Vagina (tissue), 2 donors: ENCODE measurements around the gene MPPED1.

Experiments used
- CTCF ChIP-seq, 3 experiments: fragments of 450-650 bp in 2 of 3; fragments of 200-600 bp in 1 of 3; sonication (generic) in 1 of 3; IDR thresholded peaks; one replicate each; pipeline ENCODE4 v1.5.1; 2017 to 2019; ENCODE audit warnings: antibody characterized with exemption in 3 of 3, mild to moderate bottlenecking in 2 of 3, moderate library complexity in 2 of 3
- POLR2A ChIP-seq, 2 donors: fragments of 450-650 bp; IDR thresholded peaks; one replicate each; pipeline ENCODE4 v1.6.1; 2017; ENCODE audit warnings: antibody characterized with exemption in 2 of 2, mild to moderate bottlenecking in 2 of 2, moderate library complexity in 2 of 2

GRCh38 chr22:43490311-43490710, 78.5 kb downstream of the MPPED1 start:
- no peak for TF ChIP-seq CTCF (IDR thresholded peaks at IDR 0.05)
- TF ChIP-seq POLR2A (IDR thresholded peaks at IDR 0.05): no peak
